NCI-H1105 treated with DMSO at 0.1 percent for 48 hours (cell line): ENCODE data around the gene ARFGAP3.

ENCODE experiments used
- DNase-seq: peaks from one replicate; lab custom pipeline; 2025; lab: John Stamatoyannopoulos, UW

ARFGAP3 gene

DNA sequence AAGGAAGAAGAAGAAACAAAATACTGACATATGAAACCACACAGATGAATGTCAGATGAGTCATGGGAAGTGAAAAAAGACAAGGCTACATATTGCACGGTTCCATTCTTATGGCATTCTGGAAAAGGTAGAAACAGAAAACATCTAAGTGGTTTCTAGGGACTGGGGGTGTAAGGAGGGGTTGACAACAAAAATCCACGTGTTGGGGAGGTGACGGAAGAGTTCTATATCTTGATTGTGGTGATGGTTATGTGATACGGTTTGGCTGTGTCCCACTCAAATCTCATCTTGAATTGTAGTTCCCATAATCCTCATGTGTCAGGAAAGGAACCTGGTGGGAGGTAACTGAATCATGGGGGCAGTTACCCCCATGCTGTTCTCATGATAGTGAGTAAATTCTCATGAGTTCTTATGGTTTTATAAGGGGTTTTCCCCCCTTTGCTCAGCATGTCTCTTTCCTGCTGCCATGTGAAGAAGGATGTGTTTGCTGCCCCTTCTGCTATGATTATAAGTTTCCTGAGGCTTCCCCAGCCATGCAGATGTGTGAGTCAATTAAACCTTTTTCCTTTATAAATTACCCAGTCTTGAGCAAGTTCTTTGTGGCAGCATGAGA, 6.4 kb upstream of the ARFGAP3 start:
- DNase-seq: no peak

GRCh38 chr22:42862045-42862734, 5.1 kb upstream of the ARFGAP3 start:
- DNase-seq: no peak

DNA sequence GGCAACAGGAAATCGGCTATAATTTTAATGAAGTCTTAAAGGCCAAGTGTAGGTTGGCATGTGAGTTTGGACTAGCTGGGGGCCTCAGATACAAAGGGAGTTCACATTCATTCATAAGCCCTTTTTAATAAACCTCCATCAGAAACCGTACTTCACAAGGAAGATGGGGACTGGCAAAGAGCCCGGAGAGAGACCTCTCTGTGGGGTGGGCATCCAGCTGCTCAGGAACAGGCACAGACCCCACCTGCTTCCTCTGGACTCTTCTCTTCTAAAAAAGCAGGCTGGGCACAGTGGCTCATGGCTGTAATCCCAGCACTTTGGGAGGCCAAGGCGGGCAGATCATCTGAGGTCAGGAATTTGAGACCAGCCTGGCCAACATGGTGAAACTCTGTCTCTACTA, 3.9 kb upstream of the ARFGAP3 start:
- DNase-seq: peak; percentile 58

DNA sequence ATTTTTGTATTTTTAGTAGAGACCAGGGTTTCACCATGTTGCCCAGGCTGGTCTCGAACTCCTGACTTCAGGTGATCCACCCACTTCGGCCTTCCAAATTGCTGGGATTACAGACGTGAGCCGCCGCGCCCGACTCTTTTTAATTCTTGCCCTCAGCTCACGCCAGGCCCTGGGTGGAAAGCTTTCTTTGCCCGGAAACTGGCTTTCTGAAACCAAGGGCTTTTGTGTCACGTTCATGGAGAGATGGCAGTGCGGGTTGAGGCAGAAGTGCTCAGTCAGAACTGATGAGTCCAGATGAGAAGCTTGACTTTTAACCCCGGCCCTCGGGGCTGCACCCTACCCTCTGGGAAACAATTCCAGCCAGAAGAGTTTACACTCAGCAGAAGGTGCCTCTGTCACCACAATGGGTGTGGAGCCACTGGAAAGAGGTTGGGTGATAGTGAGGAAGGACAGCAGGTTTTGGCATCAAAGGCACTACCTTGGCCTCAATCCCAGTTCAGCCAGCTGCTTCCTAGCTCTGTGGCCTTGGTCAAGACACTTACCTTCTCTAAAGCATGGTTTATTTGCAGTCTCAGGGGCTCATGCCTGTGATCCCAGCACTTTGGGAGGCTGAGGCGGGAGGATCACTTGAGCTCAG, 890 bp upstream of the ARFGAP3 start:
- peak; percentile 15 for DNase-seq

GRCh38 chr22:42856179-42856864, 751 bp downstream of the ARFGAP3 start:
- DNase-seq: peak; percentile 33

DNA sequence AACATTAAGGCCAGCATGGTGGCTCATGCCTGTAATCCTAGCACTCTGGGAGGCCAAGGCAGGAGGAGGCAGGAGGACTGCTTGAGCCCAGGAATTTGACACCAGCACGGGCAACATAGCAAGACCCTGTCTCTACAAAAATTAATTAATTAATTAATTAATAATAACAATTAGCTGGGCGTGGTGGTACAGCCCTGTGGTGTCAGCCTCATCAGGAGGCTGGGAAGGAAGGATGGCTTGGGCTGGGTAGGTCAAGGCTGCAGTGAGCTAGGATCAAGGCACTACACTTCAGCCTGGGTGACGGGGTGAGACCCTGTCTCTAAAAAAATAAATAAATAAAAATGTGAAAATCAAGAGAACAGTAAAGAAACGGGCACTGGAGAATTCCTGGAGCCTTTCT, 1.4 kb downstream of the ARFGAP3 start:
- no peak for DNase-seq

DNA sequence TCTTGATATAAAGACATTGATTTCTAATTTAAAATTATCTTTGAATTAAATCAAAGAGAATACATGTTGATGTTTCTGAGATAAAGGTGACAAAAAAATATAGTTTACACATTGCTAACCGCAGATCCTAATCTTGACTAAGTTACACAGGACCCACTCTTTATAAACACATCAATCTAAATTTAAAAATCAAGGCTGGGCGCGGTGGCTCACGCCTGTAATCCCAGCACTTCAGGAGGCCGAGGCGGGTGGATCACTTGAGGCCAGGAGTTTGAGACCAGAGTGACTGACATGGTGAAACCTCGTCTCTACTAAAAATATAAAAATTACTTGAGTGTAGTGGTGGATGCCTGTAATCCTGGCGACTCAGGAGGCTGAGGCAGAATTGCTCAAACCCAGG, 1.9 kb downstream of the ARFGAP3 start:
- no peak for DNase-seq

DNA sequence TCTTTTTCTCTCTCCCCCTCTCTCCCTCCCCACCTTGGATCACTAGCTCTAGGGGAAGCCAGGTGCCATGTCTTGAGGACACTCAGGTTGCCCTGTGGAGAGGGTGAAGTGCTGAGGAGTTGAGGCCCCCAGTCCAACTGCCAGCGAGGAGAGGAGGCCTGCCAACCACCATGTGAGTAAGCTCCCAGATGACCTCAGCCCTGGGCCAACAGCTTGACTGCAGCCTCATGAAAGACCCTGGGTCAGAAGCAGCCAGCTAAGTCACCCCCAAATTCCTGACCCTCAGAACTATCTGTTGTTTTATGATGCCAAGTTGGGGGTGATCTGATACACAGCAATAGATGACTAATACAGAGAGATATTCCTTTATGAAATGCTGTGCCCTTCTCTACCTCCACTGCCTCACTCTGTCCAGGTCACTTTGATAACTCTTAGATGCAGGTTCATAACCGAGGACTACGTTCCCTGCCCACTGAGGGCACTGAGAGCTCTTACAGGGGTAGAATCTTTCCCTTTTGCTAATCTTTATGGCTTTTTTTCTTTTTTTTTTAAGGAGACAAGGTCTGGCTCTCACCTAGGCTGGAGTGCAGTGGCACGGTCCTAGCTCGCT, 8.0 kb downstream of the ARFGAP3 start:
- no peak for DNase-seq

DNA sequence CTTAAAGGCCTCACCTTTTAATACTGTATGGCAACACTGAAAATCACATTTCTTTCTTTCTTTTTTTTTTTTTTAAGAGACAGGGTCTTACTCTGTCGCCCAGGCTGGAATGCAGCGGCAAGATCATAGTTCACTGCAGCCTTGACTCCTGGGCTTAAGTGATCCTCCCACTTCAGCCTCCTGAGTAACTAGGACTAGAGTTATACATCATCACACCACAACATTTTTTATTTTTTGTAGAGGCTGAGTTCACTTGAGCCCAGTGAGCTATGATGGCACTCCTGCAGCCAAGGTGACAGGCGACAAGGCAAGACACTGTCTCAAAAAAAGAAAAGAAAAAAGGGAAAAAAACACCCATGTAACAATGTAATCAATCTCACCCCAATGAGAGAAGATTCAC, 10.0 kb downstream of the ARFGAP3 start:
- no peak for DNase-seq

DNA sequence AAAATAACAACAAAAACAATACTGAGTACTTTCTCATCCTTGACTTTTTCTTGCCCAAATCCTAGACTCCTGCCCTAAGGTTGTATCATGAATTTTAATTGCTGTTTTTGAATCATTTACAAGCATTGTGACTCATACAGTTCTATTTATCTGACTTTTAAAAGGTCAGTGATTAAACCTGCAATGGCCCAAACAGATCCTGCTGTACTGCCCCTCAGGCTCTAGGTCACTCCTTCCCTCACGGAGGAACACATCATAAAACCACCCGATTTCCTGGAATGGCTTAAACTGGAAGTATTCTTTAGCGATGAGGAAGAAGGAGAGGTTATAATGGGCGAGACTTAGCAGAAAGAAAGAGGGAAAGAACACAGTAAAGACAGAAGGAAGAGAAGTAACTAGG, 12.3 kb downstream of the ARFGAP3 start:
- DNase-seq: no peak

DNA sequence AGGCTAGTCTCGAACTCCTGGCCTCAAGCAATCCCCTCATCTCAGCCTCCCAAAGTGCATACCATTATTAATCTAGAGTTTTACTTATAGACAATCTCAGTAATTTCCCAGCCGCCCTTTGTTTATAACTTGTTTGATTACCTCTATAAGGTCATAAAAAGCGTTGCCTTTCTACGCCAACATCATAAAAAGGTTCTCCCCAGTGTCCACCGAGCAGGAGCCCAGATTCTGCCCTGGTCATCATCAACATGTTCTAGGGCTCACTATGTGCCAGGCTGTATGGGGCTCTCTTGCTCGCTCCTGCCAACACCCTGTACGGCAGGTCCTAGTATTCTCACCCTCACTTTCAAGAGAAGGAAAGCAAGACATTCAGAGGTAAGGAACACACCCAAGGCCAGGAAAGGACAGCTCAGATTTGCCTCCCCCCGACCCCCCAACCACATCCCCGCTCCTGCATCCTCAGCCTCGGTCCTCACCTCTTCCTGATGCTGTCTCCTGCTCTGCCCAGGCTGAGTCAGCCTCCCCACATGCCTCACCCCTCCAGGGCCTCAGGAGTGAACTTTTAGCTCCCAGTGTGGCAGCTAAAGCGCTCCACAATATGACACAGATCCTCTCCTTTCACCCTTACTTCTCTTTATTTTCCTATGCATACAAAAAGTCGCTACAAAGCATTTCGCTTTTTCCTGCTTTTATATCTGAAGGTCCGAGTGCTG, 14.3 kb downstream of the ARFGAP3 start:
- no peak for DNase-seq

DNA sequence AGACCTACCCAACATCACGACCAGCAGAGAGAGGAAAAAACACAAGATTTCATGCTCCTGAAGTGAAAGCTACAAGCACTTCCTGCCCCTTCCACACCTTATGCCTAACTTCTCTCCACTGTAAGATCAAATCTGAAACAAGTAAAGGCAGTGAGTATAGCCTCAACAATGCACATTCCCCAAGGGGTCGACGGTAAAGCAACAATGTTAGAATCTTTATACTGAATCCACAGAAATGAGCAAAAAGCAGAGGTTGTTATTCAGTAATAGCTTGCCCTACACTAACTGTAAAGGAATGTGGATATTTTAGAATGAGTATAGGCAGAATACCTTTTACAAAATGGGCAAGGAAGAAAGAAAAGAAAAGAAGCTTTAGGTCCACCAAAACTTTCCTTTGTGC, 15.6 kb downstream of the ARFGAP3 start:
- no peak for DNase-seq

GRCh38 chr22:42837556-42837955, 19.5 kb downstream of the ARFGAP3 start:
- DNase-seq: no peak

GRCh38 chr22:42836026-42836425, 21.0 kb downstream of the ARFGAP3 start:
- no peak for DNase-seq

GRCh38 chr22:42834177-42834949, 22.7 kb downstream of the ARFGAP3 start:
- DNase-seq: no peak

DNA sequence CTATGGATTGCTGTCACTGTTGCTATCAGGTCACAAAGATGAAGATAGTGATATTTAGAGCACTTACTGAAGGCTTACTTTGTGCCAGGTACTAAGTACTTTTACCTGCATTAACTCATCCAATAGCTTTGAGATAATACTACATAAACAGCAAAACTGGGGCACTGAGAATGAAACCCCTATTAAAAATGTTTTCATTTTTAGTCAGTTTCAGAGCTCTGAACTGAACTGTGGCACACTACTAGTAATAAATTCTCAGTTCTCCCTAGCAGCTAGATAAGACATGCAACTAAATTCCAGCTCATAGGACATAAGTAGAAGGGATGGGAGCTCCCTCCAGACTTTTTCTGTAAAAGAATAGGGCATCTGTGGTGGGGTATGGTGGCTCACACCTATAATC, 24.0 kb downstream of the ARFGAP3 start:
- DNase-seq: no peak

- DNase-seq: no peak
Measured at GRCh38 chr22:42831712-42832111, 25.4 kb downstream of the ARFGAP3 start.

- no peak for DNase-seq
Measured at GRCh38 chr22:42830161-42830560, 26.9 kb downstream of the ARFGAP3 start.

DNA sequence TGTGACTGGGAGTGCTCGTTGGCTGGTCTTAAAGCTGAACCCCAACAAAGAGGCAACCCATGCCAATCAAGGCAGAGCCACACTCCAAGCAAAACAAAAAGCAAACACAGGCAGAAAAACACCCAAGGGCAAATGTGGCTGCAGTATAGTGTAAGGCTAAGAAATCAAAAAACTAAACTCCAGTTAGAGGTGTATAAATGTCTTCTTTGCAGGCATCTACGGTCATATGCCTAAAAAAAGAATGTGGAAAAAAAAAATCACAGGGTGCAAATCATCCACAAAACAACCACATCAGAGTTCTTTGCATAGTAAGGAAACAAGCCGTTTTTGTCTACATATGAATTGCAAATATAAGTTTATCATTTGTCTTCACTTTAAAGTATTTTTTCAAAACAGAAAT, 27.8 kb downstream of the ARFGAP3 start:
- DNase-seq: no peak

- DNase-seq: no peak
Measured at GRCh38 chr22:42825796-42826195, 31.3 kb downstream of the ARFGAP3 start.

DNA sequence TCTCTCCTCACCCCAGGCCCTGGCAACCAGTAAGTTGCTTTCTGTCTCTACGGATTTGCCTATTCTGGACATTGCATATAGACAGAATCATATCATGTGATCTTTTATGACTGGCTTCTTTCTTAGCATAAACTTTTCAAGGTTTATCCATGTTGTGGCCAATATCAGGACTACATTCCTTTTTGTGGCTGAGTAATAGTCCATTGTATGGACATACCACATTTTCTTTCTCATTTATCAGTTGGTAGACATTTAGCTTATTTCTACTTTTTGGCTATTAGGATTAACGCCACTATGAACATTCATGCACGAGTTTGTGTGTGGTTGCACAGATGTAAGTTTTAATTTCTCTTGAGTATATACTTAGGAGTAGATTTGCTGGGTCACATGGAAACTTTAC, 35.7 kb downstream of the ARFGAP3 start:
- no peak for DNase-seq
